ENCODE data around the gene COMT.
"Not testable (repeated sequence)": the region's sequence is repeated elsewhere in the genome, so short reads cannot be mapped to it uniquely, and the experiment has no call there.

COMT gene

DNA sequence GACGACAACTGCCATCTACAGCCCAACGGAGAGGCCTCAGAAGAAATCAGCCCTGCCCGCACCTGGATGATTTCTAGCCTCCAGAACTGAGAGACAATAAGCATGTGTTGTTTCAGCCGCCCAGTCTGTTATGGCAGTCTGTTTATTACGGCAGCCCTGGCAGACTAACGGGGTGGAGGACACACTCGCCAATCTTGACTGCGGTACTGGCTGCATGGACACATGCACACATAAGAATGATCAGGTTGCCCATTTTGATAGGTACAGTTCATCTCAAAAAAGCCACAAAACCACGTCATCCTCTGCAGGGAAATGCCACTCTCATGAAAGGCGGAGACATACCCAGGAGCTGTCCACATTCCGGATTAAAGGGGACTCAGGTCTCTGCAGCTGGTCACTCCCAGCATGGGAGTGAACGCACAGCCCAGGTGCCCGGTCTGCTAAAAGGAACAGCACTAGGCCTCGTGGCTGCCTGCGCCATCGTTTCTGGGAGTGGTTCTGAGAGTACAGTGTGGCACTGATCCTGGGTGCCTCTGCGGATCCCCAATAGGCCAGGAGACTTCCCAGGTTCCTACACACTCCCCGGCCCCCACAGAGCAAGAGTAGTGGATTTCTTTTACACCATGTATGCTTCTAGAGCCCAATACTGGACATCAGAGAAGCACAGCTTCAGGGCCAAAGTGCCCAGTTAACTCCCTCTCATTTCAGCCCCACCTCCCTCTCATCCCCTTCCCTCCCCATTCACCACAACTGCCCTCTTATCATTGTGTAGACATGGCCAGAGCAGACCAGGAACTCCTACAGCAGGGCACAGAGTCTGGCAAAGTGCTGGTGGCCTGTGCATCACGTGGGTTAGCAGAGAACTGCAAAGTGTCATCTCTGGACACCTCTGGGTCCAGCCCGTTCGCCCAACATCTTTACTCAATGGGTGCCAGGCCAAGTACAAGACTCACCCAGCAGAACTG is 11.7 kb upstream of the COMT start:
- no peak for DNase-seq (ENCODE audit: low spot score)

GRCh38 chr22:19930551-19931486 is 10.8 kb upstream of the COMT start:
- no peak for DNase-seq (ENCODE audit: low spot score)

DNA sequence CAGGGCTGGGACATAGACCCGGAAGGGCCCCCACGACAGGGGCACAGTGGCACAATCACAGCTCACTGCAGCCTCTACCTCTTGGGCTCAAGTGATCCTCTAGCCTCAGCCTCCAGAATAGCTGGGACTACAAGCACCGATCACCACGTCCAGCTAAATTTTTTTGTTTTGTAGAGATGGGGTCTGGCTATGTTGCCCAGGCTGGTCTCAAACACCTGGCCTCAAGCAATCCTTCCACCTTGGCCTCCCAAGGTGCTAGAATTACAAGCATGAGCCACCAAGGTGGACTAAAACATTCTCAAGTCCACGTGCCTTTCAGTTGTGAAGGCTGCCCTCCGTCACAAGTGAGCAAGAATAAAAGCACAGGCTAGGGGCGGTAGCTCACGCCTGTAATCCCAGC is 10.1 kb upstream of the COMT start:
- DNase-seq (ENCODE audit: low spot score) = no peak

DNA sequence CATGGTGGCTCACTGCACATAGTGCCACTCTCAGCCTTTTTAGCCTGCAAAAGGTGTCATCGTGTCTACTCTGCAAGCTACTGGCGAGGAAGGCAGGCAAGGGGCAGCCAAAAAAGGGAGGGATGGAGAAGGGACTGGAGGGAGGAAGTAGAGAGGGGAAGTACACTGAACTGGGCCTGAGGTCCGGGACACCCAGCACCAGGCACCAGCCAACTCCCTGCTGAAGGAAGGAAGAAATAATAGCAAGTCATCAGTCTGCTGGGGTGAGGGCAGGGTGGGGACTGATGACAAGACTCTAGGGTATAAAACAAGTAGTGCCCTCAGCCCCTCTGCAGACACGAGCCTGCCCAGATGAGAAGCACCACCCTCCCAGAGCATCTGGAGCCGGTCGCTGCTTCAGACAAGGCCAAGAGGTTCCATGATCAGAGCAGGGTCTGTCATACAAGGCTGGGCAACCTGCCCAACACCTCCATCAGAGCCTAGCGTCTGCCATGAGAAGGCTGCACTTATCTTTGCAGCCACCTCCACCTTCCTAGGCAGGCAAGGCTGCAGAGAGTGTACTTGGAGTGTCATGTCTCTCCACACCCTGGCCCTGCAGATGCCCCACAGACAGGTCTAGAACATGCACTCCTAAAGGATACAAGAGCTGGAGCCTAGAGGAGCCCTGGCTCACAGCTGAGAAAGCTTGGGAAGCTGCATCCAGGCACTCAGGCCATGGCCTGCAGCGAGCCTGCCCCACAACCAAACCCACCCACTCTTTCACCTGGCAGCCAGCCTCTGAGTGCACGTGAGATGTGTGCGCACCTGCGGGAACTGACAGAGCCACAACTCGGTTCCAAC is 9.0 kb upstream of the COMT start:
- no peak for DNase-seq (ENCODE audit: low spot score)

GRCh38 chr22:19933341-19934241 is 8.0 kb upstream of the COMT start:
- no peak for DNase-seq (ENCODE audit: low spot score)

GRCh38 chr22:19935123-19935718 is 6.4 kb upstream of the COMT start:
- not testable (repeated sequence) for DNase-seq (ENCODE audit: low spot score)

DNA sequence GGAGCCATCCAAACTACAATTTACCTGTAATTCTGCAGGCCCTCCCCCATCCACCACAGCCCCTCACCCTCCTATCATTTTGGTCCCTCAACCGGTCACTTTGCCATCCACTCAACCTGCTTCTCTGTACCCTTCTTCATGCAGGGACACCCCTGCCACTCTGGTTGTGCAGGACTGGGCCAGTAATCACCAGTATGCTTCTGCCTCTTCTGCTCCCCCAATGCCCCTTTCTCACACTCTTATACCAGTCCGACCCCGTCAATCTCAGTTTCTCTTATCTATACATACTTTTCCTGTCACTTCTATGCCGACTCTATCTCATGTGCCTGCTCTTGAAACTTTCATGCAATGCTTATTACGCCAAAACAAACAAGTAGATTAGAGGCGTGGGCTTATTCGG is 5.1 kb upstream of the COMT start:
- no peak for DNase-seq (ENCODE audit: low spot score)

GRCh38 chr22:19937616-19938473 is 3.7 kb upstream of the COMT start:
- DNase-seq (ENCODE audit: low spot score) = no peak

DNA sequence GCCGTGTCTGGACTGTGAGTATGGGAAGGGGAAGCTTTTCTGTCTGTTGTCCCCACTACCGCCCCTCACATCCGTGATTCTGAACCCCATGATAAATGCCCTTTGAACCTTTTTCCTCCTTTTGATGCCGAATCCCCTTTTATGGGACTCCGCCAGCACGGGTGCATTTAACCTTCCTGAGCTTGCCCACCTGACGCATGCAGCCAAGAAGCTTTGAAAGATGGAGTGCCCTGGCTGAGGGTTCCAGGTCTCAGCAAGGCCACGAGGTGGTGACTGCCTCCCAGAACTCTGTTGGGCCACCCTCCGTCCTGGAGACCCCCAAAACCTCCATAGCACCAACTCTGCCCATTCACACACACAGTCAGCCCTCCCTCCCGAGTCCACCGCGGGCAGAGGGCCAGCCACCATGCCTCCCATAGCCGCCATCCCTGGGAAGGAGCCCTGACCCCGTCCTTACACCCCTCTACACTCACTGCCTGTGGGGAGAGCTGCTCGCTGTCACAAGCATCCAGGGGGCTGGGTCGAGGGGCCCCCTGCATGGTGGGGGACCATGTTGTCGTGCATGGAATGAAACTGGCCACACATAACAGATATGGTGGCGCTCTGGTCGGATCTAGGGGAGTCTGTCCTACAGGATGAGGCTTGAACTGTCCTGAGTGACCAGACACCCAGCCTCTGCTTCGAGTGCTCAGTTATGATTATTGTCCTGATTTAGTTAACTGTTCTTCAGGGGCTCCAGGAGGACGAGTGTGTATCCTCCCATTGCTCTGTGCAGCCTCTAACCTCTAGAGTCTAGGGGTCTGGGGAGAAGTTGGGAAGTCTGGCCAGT is 822 bp upstream of the COMT start:
- DNase-seq (ENCODE audit: low spot score) = no peak

DNA sequence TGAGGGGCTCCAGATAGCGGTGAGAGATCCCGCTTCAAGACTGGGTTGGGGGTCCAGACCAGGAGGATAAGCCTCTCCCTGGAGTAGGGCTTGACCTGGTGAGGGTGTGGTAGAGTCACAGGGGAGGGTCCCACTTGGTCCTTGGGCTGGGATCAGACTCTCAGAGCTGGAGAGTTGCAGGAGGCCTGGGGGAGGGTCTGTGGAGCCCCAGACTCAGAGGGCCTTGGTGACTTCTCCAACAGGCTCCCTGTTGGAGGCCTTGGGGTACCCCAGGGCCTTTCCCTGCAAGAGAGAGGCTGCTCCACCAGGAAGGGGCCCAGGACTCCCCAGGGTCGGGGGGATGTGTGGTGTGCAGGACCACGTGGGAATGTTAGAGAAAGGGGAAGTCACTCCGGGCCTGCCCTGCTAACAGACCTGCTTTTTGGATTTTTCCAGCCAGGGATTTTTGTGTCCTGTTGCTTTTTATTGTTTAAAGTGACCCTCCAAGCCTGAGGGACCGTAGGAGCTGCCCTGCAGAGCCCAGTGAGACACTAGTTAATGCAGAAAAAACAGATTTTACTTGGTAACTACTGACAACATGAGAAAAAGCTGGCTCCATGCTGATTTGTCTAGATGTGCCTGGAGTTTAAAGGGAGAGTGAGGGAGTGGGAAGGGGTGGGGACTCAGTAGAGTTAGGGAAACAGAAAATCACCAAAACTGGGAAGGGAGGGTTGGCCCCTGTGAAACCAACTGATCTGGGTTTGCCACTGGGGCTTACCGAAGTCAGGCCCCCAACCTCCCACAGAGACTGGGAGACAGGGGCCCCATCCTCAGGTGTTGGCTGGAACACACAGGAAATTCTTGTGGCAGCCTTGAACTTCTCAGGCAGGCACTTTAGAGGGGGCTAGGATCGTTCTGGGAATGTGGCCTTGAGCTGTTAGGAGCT is 847 bp downstream of the COMT start:
- DNase-seq (ENCODE audit: low spot score) = peak; percentile 63

GRCh38 chr22:19943082-19944026 is 1.8 kb downstream of the COMT start:
- peak; percentile 41 for DNase-seq (ENCODE audit: low spot score)

- no peak for DNase-seq (ENCODE audit: low spot score)
These were observed 6.6 kb downstream of the COMT start for GRCh38 chr22:19948057-19948760.

GRCh38 chr22:19951346-19951745 is 9.8 kb downstream of the COMT start:
- no peak for DNase-seq (ENCODE audit: low spot score)

DNA sequence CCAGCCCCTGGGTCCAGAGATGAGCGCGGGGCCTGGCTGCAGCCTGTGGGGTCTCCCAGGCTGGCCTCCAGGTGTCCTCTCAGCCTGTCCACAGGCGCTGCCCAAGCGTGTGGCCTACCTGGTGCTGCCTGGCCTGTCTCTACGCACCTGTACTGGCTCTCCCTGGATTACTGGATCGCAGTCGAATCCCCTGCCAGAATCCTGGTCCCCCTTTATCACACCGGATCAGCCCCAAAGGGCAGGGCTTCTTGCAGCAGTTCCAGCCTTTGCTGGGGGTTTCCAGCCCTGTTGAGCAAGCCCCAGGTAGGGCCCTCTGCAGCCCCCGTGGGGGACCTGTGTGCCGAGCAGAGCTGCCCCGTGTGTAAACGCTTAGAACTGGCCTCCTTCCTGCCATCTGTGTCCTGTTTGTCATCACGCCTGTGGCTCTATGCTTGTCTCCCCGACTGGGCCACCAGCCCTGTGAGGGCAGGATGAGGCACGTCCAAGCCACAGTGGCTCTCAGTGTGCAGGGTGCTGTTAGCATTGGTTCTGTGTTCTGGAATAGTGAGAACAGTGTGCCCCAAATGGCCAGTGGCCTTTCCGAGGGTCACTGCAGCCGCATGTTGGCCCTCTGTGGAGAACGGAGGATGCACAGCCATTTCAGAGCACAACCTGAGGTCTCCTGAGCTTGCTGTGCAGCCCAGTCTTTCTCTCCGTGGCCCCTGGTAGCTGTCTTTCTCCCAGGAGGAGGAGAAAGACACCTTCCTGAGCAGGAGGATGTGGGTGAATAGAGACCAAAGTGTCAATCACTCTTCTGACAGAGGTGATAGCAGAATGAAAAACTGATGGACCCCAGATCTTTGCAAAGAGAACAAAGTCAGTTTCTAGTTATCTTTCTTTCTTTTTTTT is 13.9 kb downstream of the COMT start:
- no peak for DNase-seq (ENCODE audit: low spot score)

GRCh38 chr22:19957445-19957844 is 15.9 kb downstream of the COMT start:
- DNase-seq (ENCODE audit: low spot score) = no peak
